Hematopoietic multipotent progenitor cell (in vitro differentiated cells): ENCODE measurements around the gene ZBTB18. TPM values are rescaled to one million over a fixed set of nuclear protein-coding genes. Genes with fewer than 3 reads are reported as not detected.

Experiments
- DNase-seq, 3 donors: peaks; one replicate each; pipeline ENCODE4 v3.0.0-alpha.2; 2011 to 2015; ENCODE audit warnings: low read depth in 2 of 3, low spot score in 2 of 3
- total RNA-seq: library from RNA; depleted of rRNA; stranded (reverse); fragments of >200 nt; gene quantifications from one replicate; pipeline ENCODE4 v1.2.3, GENCODE V29; 2012

The ZBTB18 gene
- total RNA-seq, 1 donor, result 23.7 TPM

DNA sequence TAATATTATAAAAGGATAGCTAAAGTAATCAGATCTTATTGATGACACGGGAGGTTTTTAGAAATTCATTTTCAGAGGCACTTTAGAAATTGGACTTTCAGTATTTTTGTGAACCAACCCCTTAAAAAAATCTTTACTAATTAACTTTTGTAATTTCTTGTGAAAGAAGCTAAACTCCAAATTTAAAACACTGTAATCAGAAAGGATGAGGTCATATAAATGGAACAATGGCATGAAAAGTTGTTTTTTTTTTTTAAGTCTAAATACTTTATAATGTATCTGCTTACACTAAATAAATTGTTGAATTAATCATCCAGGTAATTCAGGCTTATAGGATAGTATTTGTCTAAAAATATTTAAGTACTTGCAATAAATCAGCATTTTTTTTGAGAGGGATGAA is 9.0 kb downstream of the ZBTB18 start:
- DNase-seq, result no peak

DNA sequence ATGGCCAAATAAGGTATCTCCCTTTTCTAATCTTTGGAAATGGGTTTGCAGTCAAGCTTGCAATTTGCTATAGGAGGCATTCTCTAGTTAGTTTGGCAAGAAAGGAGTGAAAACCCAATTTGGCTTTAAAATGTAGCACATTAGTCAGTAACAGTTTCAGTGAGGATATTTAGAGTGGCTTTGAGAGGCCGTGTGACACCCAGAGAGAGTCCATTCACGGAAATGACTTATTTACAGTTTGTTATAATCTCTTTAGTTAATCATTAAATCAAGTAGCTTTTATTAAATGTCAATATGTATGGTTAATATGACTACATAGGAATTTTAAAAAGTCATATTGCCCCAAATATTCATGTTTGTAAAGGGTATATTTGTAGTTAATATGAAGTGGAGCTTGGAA is 9.6 kb downstream of the ZBTB18 start:
- no peak for DNase-seq

DNA sequence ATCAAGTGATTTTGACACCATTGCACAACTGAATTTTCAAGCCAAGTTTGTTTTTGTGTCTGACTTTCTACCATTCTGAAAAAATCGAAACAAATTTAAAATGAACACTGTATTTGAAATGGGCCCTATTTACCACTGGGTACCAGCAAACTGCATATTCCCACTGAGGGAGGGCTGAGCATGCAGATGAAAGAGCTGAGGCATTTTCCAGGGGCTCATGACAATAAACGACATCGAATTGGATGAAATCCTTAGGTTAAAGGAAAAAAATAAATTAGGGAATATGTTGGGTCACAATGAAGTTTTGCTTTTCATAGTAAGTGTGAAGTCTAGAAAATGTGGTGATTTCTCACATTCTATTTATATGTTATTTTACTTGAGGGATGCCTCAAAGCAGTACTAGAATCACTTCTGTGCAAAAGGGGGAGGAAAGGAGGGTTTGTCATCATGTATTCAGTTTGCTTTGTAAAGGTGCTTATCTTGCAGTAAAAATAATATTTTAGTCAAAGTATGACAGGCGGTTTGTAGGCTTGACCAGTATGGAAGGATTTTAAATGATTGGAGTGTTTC is 11.2 kb downstream of the ZBTB18 start:
- no peak for DNase-seq

DNA sequence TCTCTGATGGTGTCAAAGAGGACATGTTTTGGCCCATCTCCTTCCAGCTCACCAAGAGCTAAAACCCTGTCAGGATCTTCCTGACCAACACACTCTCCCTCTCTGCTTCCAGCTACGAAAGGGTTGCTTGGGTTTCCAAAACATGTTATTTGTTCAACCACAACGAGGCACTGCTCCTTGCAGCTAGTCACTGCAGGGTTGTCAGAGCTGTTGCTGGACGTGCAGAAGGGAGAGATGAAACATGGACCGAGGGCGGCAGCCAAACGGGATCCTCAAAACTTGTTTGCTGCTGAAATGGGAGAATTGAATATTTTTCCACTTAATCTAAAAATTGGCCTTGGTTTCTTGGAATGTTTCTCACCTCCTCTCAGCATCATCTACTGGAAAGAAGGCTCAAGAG is 12.4 kb downstream of the ZBTB18 start:
- no peak for DNase-seq

DNA sequence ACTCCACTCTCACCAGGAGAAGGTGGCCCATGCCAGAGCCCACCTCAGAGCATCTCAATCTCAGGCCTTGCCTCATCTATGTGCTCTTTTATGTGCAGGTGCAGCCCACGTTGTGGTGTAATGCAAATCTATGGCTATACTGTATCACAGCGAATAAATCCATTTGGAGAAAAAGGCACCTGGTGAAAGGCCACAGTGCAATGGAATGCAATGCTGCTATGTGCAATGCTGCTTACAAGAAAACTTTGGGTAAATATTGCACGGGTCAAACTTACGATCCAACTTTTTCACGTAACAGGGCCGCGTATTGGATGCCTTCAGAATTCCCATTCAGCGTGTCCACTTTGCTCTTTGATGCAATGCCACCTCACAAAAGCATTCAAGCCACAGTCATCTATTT is 13.5 kb downstream of the ZBTB18 start:
- DNase-seq, result no peak

DNA sequence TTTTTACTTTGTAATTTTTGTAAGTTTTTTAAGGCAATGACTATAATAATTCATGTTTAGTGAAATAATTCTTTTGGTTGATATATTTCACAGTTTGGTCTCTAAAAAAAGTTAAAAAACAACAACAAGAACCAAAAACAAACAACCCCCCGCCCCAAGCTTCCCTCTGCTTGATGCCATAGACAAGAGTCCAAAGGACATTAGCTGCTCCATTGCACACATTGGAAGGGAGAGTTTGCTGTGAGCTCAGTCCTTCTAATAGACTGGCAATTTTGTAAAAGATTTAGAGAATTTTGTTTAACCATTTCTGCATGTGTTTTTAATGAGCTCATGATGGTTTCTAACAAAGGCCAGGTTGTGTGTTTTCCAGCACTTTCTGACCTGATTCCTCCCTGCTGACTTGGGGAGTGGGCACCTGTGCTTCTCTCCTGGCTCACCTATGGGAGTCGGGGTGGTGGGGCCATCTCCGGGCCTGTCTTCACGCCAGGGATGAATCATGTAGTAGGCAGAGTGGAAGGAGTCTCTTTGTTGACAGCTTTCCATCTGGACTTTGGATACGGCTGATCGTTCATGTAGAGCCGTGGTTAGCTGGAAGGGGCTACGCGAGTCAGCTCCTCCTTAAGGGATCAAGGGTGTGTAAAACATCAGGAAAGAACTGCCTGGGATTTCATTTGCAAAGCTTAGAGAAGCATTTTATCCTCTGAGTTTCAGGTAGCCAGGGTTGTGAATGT is 14.1 kb downstream of the ZBTB18 start:
- no peak for DNase-seq

DNA sequence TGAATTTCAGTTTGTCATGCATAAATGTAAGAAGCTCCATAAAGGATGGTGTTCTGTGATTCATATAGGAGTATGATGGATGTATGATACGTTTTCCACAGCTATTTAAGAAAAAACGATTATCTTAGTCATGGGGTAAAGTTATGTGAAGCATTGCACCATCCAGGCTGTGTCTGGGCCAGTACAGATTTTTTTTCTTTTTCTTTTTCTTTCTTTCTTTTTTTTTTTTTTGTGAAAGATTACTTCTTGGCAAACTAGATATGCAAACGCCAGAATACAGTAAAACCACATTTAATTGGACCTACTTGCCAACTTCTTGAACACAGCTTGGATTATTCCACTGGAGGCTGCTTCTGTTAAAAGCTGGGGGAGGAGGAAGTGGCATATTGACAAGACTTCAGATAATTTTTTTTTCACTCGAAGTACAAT is 14.9 kb downstream of the ZBTB18 start:
- peak in 1 of 3 donors; percentile 28 for DNase-seq

DNA sequence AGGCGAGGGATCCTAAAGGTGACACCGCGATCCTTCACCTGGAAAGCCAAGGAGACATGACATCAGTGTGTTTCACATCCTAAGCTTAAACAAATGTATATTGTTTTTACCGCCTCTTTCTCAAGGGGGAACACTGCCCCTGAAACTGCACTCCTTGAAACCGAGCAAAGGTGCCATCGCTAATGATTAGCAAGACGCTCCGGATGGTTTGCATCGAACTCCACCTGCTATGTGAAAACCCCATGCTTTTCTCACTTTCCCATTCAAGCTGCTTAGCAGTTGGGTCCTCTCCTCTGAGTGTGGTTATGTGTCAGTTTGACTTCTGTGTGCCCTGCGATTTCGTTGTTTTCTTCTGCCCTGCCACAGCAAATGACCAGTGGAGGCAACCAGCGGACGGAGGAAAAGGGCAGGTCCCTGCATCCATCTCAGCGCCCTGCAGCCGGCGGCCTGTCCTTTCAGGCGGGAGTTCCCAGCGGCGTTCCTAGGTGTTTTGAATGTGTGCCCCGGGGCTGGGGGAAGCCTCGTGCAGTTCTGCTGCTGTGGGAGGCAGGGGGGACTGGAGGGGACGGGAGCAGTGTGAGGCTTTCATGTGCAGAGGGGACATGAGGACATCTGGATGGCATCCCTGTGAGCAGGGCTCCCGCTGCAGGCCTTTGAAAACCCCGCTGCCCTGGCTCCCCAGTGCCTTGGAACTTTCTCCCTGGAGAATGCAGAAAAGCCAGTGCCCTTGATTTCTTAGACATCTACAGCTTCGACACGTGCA is 16.1 kb downstream of the ZBTB18 start:
- no peak for DNase-seq

DNA sequence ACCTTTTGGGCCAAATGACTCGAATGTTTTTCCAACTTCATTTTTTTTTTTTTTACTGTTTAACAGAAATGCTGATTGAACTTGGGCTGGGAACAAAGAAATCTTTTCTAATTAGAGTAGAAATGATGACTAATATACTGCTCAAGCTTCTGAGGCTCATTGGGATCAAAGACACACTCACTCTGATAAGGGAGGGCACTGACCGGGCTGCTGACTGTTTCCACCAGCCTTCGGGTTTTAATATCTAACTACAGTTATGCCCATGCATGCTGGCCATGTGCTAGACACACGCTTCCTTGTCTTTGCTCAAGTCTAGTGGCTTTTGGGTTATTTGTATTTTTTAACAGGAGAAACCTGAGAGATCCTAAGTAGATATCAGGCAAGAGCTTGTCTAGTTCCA is 16.8 kb downstream of the ZBTB18 start:
- no peak for DNase-seq

DNA sequence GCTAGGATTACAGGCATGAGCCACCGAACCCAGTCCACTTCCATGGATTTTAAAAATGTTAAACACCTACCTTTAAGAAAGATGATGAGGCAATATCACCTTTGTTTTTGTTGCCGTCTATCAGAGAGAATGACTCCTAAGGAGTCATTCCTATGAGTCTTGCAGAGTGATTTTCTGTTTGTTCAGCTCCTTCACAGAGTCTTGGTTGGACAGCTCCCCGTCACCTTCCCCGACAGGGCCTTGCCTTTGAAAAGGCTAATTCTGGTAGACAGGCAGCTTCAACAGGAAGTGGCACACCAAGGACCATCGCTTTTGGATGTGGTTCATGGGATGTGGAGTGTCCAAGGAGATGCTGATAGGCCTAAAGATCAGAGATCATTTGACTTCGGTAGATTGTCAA is 17.5 kb downstream of the ZBTB18 start:
- DNase-seq, result no peak

DNA sequence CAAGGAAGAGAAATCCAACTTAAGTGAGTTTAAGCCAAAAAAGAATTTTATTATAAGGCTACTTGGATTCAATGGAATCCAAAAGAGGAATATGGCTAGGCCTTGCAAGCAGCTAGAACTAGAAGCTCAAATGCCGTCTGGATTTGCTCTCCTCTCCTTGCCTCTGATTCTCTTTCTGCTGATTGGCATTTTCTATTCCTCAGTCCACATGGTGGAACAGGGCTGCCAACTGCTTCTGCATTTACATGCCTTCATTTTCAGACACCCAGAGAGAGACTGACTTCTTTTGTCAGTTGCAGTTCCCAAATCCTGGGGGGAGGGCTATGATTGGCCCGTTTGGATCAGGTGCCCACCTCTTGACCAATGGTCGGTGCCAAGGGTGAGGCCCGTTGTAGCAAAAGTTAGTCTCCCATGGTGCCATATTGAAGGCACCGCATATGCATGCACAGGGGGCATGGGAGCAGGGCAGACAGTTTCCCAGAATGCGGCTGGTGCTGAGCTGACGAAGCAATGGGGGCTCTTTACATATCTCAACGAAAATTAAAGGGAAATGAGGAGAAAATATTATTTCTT is 18.3 kb downstream of the ZBTB18 start:
- DNase-seq, result no peak

DNA sequence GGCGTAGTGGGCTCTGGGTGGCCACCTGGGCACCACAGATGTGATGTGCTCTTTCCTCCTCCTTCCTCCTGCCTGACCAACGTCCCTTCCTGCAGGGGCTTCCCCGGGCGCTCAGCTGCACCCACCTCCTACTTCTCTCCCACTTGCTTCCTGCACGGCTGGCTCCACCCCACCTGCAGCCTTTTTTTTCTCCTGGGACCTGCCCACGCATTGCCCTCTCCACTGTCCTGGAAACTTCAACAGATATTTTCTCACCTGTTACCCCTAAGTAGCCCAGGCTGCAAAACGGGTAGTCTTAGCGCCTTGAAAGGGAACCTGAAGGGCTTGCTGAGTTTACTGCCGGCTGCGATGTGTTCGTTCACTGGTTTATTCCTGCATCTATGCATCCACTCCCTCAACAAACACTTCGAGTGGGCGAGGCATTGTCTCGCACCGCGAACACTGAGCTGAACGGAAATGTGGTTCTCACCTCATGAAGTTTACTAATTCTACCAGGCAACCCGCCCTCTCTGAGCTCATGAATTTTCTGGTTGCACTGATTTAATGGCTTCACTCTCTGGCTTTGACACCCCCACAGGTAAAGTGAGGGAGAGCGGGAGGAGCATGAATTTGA is 23.6 kb downstream of the ZBTB18 start:
- DNase-seq, result peak in 2 of 3 donors; percentile 21 to 58

DNA sequence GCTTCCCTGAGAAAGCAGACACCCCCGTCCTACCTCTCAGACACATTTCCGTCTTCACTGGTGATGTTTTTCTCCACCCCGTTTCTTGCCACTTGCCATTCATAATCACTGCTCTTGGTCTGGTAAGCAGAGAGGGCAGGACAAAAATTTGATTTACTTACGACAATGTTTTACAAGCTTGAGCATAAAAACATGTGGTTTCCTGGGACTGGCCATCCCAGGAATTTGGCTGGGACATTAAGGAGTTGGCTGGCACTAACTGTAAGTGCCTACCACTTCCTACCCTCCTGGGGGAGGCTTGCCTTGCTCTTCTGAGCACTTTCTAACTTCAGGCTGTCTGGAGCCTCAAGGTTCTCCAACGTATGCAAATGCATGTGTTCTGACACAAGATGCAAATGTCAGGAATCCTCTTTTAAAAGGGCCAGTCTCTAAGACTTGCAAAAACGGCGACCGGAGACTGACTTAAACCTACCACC is 24.2 kb downstream of the ZBTB18 start:
- no peak for DNase-seq

DNA sequence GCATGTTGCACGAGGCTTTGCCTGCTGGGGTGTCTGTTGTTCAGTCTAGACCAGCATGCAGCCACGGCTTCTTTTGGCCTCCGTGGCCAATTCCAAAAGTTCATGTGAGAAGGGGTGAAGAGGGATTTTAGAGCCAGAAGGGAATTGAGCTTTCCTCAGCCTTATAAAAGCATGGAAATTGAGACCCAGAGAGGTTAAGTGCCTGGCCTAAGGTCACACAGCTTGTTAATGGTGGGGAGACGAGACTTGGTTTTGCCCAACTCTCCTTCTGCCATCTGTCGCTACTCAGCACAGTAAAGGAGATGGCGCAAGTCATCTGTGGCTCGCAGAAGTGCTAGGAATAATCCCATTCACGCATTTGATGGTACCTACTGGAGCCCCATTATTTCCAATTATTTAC is 25.7 kb downstream of the ZBTB18 start:
- DNase-seq, result no peak

DNA sequence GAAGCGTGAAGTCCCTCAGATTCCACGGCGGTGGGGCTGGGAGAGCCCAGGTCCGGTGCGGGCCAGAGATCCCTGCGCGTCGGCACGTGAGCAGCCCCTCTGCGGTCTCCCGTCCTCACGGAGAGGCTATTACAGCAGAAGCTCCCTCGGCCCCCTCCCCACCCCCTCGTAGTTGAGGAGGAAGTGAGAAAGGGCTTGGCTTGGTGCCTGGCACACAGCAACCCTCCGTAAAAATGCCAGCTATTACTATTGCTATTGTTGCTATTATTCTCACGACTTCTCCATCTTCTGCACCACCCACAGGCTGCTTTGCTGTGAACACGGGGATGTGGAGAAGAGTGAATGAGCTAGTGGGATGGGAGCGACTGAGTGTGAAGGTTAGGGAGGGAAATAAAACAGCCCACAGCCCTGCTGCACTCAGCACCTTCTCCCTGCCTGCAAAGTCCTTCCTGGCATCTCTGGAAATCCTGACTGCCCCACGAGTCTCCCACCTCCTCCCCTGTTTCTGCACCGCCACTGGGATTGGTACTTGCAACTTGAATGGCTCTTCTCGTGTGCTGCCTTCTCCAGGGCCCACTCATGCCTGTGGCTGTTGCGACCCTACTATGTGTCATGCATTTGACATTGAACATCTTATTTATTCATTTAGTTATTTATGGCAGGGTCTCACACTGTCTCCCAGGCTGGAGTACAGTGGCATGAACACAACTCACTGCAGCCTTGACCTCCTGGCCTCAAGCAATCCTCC is 26.6 kb downstream of the ZBTB18 start:
- peak in 1 of 3 donors; percentile 36 for DNase-seq

DNA sequence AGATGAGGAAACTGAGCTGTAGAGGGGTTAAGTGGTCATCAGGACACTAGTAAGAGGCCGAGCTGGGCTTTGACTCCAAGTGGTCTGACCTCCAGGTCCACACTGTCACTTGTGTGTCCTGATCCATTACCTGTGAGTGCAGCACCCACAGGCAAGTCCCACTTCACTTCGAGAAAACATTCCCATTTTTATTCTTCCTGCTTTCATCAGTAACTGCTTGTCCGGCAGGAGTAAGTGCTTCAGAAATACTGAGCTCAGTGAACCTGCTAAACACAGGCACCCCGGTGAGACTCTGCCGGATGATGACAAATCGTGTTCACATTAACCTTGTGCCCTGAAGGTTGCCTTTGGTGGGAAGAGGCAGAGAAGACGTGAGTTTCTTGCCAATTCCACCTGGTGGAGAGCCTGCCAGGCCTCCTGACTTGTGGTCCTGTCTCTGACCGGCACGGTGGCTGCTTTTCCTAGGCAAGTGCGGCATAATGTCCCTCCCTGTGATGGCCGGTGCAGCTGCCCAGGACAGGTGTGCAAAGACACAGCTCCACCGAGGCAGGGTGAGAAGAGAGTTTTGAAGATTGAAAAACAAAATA is 29.4 kb downstream of the ZBTB18 start:
- no peak for DNase-seq

DNA sequence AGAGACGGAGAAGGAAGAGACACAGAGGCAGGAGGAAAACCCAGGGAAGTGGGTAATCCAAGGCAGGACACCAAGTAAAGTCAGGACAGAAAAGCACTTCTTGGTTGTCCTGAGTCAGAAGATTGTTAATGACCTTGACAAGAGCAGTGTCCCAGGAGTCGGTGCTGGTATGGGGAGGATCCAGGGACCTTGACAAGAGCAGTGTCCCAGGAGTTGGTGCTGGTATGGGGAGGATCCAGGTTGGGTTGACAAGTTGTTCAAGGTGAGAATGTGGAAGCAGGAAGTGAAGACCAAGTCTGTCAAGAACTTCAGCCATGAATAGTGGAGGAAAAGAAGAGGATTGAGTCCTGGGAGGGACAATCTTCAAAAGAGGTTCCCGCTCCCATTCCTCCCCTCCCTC is 31.9 kb downstream of the ZBTB18 start:
- no peak for DNase-seq

DNA sequence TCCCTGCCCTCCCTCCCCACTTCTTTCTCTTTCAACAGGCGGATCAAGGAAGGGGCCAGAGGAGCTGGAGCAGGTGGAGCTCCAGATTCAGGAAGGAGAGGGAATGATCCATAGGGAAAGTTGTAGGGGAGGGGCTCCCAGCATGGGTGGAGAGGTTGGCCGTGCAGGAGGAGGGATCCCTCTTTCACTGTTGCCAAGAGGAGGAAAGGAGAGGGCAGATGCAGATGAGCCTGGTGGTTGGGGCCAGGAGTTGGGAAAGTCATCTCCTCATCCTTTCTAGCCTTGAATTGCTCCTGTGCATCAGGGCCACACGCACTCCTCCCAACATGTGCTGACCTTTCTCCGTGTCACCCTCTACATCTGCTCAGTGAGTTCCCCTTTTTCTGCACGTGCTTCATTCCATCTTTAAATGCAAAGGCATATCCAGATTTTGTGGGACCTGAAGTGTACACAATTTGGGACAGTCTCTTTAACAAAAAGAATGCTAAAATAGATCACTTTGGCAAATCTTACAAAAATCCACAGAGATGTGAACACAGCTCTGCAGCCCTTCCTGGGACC is 32.4 kb downstream of the ZBTB18 start:
- peak in 1 of 3 donors; percentile 32 for DNase-seq

DNA sequence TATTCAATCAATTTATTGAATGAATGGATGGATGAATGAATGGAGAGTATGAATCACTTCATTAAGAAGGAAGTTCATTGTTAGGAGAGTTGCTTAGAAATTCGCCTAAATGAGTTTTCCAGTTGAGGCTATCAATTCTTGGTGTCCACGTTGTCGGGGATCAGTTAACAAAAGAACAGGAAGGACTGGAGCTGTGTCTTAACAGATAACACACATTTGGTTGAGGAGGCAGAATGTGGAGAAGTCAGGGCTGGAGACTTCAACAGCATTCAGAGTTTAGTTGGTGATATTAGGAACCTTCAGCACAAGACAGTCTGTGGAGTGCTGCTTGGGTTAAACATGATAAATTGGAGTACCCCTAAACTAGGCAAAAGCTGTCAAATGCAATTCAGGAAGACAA is 33.7 kb downstream of the ZBTB18 start:
- peak in 2 of 3 donors; percentile 41 to 68 for DNase-seq

DNA sequence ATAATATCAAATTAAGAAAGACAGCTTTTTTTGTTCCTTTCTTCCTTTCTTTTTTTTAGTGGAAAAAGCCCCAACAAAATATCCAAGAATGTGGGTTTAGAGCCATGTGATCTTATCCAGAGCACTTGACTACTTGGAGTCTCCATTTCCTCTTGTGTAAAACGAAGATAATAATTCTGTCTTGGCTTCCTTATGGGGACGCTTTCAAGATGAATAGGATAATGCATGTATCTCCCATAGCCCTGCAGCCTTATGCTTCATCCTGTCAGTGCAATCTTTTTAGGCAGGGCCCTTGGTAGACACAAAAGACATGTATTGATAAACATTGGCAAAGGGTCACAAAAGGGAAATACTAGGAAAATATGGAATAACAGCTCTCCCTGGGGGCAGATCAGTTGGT is 34.8 kb downstream of the ZBTB18 start:
- DNase-seq, result no peak
